Measurements from ENCODE around the gene GLIS1. TPM values are rescaled to one million over a fixed set of nuclear protein-coding genes. Genes with fewer than 3 reads are reported as not detected.

Gene GLIS1
- total and polyA plus RNA-seq, 2 of the 8 experiments (the other 6 are each of a cell fraction or from before 2014, with no cell fraction given) = 0.15 to 0.22 TPM

- Histone ChIP-seq H2AFZ (ENCODE audit: low read length) (no peak overlapping the region), H3K9ac (replicated peaks in 1 of 4; ENCODE audit: extremely low read depth in 1 of 4, low read depth in 3 of 4, low read length in 3 of 4) (no peak overlapping the region), H3K36me3 (ENCODE audit: control insufficient read depth in 2 of 4, insufficient read depth in 4 of 4, low read length in 3 of 4) (no peaks in the 10 kb centered on the region), H3K23me2 (ENCODE audit: low read depth, low read length) (no peaks in the 10 kb centered on the region), H3K79me1 (ENCODE audit: low read depth, low read length) (no peaks in the 10 kb centered on the region), H3K4ac (replicated peaks; ENCODE audit: insufficient read length, low read depth, low read length) (no peak overlapping the region), H2BK120ac (replicated peaks; ENCODE audit: low read depth, low read length) (no peak overlapping the region), H2AK5ac (ENCODE audit: low read depth, low read length) (no peak overlapping the region; the same call in 1 of the 2 replicates), H3K9me3 (ENCODE audit: insufficient read depth in 2 of 2, low read depth in 1 of 2, low read length in 1 of 2) (no peaks in the 10 kb centered on the region), H2BK5ac (ENCODE audit: low read depth, low read length) (no peak overlapping the region), H3K79me2 (ENCODE audit: control insufficient read depth in 1 of 2, insufficient read depth in 2 of 2, low read length in 2 of 2) (no peaks in the 10 kb centered on the region), H3K27me3 (replicated peaks in 1 of 4; ENCODE audit: control insufficient read depth in 3 of 4, extremely low read depth in 1 of 4, insufficient read depth in 3 of 4, low read length in 3 of 4) (peaks cover 0 to 1% (median 0%) of the 10 kb centered on the region in 4 experiments; a peak in 1 of 7 replicates), H4K91ac (replicated peaks; ENCODE audit: insufficient read length, low read length) (no peak overlapping the region), H4K8ac (ENCODE audit: extremely low read depth, insufficient read depth, low read length) (no peak overlapping the region), H3K4me2 (ENCODE audit: insufficient read depth in 1 of 2, low read depth in 2 of 2, low read length in 2 of 2) (no peak overlapping the region), H2BK12ac (ENCODE audit: low read depth, low read length) (peak overlapping the region; percentile 9; the same call in 1 of the 2 replicates), H3K56ac (replicated peaks; ENCODE audit: insufficient read length, low read depth, low read length) (no peak overlapping the region), H2BK15ac (ENCODE audit: low read length) (peak overlapping the region; percentile 40; the same call in 1 of the 2 replicates), H4K5ac (ENCODE audit: insufficient read length, low read depth, low read length) (no peak overlapping the region), H3K4me1 (replicated peaks in 1 of 4; ENCODE audit: control insufficient read depth in 3 of 4, insufficient read depth in 4 of 4, low read length in 3 of 4) (peaks cover 0 to under 1% (median under 1%) of the 10 kb centered on the region in 4 experiments; a peak in 5 of 7 replicates), H3K18ac (ENCODE audit: extremely low read depth, low read length) (no peak overlapping the region), H3K23ac (ENCODE audit: insufficient read length) (no peak overlapping the region), H3K27ac (ENCODE audit: low read depth, low read length) (no peak overlapping the region), H3K14ac (ENCODE audit: insufficient read length) (no peak overlapping the region), H3K4me3 (ENCODE audit: extremely low read depth in 1 of 4, insufficient read depth in 2 of 4, low read depth in 3 of 4, low read length in 4 of 4) (no peak overlapping the region), H2BK20ac (ENCODE audit: low read length) (no peak overlapping the region; the same call in 1 of the 2 replicates), H4K20me1 (replicated peaks in 1 of 2; ENCODE audit: control insufficient read depth in 1 of 2, insufficient read depth in 2 of 2, low read length in 2 of 2) (no peaks in the 10 kb centered on the region)
- no peak for DNase-seq (ENCODE audit: low read depth in 1 of 2, low spot score in 2 of 2)
- WGBS, 2 experiments (ENCODE audit: extremely low coverage in 1 of 2, insufficient coverage in 1 of 2, insufficient read length in 1 of 2, insufficient replicate concordance in 2 of 2, low coverage in 1 of 2, low lambda C conversion rate in 2 of 2, missing lambda C conversion rate in 1 of 2) = 56% methylated on average over 4 of the region's 4 CpGs; no CpG with 5 or more reads in 1 of the 2 experiments
- ChIA-PET POLR2A (ENCODE audit: partially characterized antibody) (interaction anchor here (0.9 to 1.4 kb wide), 2 partner anchors 17 to 187 kb away, joined by 3 to 6 read pairs; no protein-coding TSS in a partner anchor), CTCF (ENCODE audit: partially characterized antibody) (interaction anchor here (0.6 to 16.5 kb wide), 18 partner anchors 9 to 671 kb away, joined by 3 to 248 read pairs (median 4); partner anchors contain the start of gene DMRTB1)
- FAIRE-seq = no peak
- TF ChIP-seq KDM5A (IDR thresholded peaks at IDR 0.05; ENCODE audit: low read length) (no peak), E2F6 (IDR thresholded peaks at IDR 0.05) (no peak), CHD1 (IDR thresholded peaks at IDR 0.05; ENCODE audit: low read depth, low read length) (no peak), BCL11A (IDR thresholded peaks at IDR 0.05; ENCODE audit: low read depth in 2 of 2, low read length in 2 of 2) (no peak), TAF1 (IDR thresholded peaks at IDR 0.05; ENCODE audit: low read depth, low read length) (no peak)
Measured at GRCh38 chr1:53465023-53465957, 273.7 kb downstream of the GLIS1 start.

All from H1 (cell line).